C4-2B (cell line): Measurements from ENCODE around the gene LRWD1.
"Not testable (repeated sequence)": the region's sequence is repeated elsewhere in the genome, so short reads cannot be mapped to it uniquely, and the experiment has no call there.

Experiments used
- CTCF ChIP-seq: fragments of 450-650 bp; conservative IDR thresholded peaks from 2 replicates; pipeline ENCODE4 v1.5.1; 2017; ENCODE audit warnings: mild to moderate bottlenecking
- ZFX ChIP-seq: fragments of 450-650 bp; IDR thresholded peaks from 2 replicates; pipeline ENCODE4 v1.6.1; 2017

GRCh38 chr7:102490529-102491075 lies 25.8 kb downstream of the LRWD1 start:
- TF ChIP-seq CTCF, ZFX: not testable (repeated sequence)
